Measurements from ENCODE around the gene APOBR. TPM values are rescaled to one million over a fixed set of nuclear protein-coding genes. Genes with fewer than 3 reads are reported as not detected.

The APOBR gene
- total and polyA plus RNA-seq, 9 of the 15 experiments (the other 6 are each of a cell fraction or from before 2014, with no cell fraction given): 0.08 to 6.1 (median 2.8) TPM; not detected in 1

GRCh38 chr16:28494121-28494851, at the start of gene APOBR (continued):
- TF ChIP-seq TFAP4 (CRISPR knock-in tag; IDR thresholded peaks at IDR 0.05; ENCODE audit: borderline replicate concordance): peak; percentile 15; the same call in 1 of the 2 replicates
- TF ChIP-seq CEBPB (tag; IDR thresholded peaks at IDR 0.05): peak; percentile 61
- TF ChIP-seq CXXC5 (CRISPR knock-in tag; IDR thresholded peaks at IDR 0.05): peak; percentile 20; the same call in 1 of the 2 replicates
- no peak for TF ChIP-seq CTCF (IDR thresholded peaks at IDR 0.05 in 2 of 3, conservative IDR thresholded peaks at IDR 0.05 in 1 of 3; ENCODE audit: insufficient read depth in 2 of 3, low read depth in 1 of 3, low read length in 3 of 3)
- TF ChIP-seq MYC (IDR thresholded peaks at IDR 0.05; ENCODE audit: low read depth, low read length): no peak
- TF ChIP-seq MYC (CRISPR knock-in tag; IDR thresholded peaks at IDR 0.05; ENCODE audit: borderline replicate concordance, low read depth): no peak; the same call in 1 of the 2 replicates
- TF ChIP-seq GABPA (tag; conservative IDR thresholded peaks at IDR 0.05; ENCODE audit: low read depth): peak; percentile 67
- no peak; the same call in 1 of the 2 replicates for TF ChIP-seq NCOA1 (IDR thresholded peaks at IDR 0.05; ENCODE audit: low read depth)
- no peak for TF ChIP-seq CREB1 (IDR thresholded peaks at IDR 0.05)
- TF ChIP-seq CREB1 (CRISPR knock-in tag; IDR thresholded peaks at IDR 0.05): no peak
- no peak for TF ChIP-seq POLR2AphosphoS5 (IDR thresholded peaks at IDR 0.05; ENCODE audit: control insufficient read depth, insufficient read depth, low read depth, low read length)
- TF ChIP-seq CBX2 (IDR thresholded peaks at IDR 0.05; ENCODE audit: insufficient read depth, low read length, poor library complexity, severe bottlenecking): no peak
- TF ChIP-seq TBP (optimal IDR thresholded peaks at IDR 0.05; ENCODE audit: low read depth, low read length): no peak
- TF ChIP-seq ZNF217 (CRISPR knock-in tag; IDR thresholded peaks at IDR 0.05): no peak
- TF ChIP-seq GTF2F1 (IDR thresholded peaks at IDR 0.05; ENCODE audit: low read depth, low read length): no peak
- 0 out of 2 replicates have a peak, but pooled peaks have one; percentile 21 for TF ChIP-seq THAP12 (CRISPR knock-in tag; IDR thresholded peaks at IDR 0.05)
- peak in 1 of 2 experiments; percentile 17 for TF ChIP-seq E2F6 (IDR thresholded peaks at IDR 0.05; ENCODE audit: borderline replicate concordance in 1 of 2, extremely low read depth in 1 of 2, insufficient read depth in 1 of 2, insufficient read length in 1 of 2, low read depth in 1 of 2, low read length in 1 of 2, poor library complexity in 1 of 2, severe bottlenecking in 1 of 2)
- TF ChIP-seq CTBP1 (IDR thresholded peaks at IDR 0.05; ENCODE audit: borderline replicate concordance): peak; percentile 61; the same call in 1 of the 2 replicates
- no peak for TF ChIP-seq HES1 (IDR thresholded peaks at IDR 0.05; ENCODE audit: low read depth)
